B cell (primary cell): ENCODE data around the gene C11orf16.

Source experiments
- EZH2 ChIP-seq: IDR thresholded peaks from 2 replicates; pipeline ENCODE4 v1.6.1; 2012; ENCODE audit warnings: borderline replicate concordance, low read depth, mild to moderate bottlenecking, moderate library complexity, low read length; ENCODE audit not compliant: insufficient read depth, poor library complexity, severe bottlenecking
- TF ChIP-seq, protein P1 (sequence below): fragments of 200-600 bp; IDR thresholded peaks from one replicate; pipeline ENCODE4 v1.8.0; 2022; ENCODE audit warnings: antibody characterized with exemption, mild to moderate bottlenecking

GRCh38 chr11:8956860-8957259 lies 24.1 kb upstream of the C11orf16 start:
- TF ChIP-seq, protein P1, sequence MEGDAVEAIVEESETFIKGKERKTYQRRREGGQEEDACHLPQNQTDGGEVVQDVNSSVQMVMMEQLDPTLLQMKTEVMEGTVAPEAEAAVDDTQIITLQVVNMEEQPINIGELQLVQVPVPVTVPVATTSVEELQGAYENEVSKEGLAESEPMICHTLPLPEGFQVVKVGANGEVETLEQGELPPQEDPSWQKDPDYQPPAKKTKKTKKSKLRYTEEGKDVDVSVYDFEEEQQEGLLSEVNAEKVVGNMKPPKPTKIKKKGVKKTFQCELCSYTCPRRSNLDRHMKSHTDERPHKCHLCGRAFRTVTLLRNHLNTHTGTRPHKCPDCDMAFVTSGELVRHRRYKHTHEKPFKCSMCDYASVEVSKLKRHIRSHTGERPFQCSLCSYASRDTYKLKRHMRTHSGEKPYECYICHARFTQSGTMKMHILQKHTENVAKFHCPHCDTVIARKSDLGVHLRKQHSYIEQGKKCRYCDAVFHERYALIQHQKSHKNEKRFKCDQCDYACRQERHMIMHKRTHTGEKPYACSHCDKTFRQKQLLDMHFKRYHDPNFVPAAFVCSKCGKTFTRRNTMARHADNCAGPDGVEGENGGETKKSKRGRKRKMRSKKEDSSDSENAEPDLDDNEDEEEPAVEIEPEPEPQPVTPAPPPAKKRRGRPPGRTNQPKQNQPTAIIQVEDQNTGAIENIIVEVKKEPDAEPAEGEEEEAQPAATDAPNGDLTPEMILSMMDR, result no peak
- no peak for TF ChIP-seq EZH2
